CD4-positive, alpha-beta T cell treated with Interleukin-6 for 4 hours (primary cell): ENCODE measurements around the gene KCNQ2.

ENCODE experiments used
- DNase-seq: peaks from one replicate; pipeline ENCODE4 v3.0.0-alpha.2; 2020; ENCODE audit warnings: mixed read lengths

Gene KCNQ2

GRCh38 chr20:63432577-63433325 is 39.7 kb downstream of the KCNQ2 start:
- DNase-seq, result no peak

- no peak for DNase-seq
Measured at GRCh38 chr20:63431944-63432343, 40.5 kb downstream of the KCNQ2 start.

- no peak for DNase-seq
Measured at GRCh38 chr20:63430891-63431290, 41.6 kb downstream of the KCNQ2 start.

DNA sequence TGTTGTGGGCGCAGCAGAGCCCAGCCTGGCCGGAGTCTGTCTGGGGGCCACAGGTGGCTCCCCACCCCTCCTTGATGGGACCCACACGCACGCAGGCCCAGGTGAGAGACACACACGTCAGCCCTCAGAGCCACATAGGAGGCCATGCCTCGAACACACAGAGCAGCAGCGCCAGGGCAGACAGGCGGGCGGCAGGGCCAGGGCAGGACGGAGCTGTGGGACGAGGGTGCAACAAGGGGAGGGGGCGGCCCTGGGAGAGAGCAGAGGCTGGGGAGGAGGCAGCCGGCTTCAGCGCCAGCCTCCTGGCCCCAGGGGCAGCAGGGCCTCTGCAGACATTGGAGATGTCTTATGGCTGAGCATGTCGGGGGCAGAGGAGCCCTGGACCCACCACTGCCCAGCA is 42.5 kb downstream of the KCNQ2 start:
- no peak for DNase-seq

DNA sequence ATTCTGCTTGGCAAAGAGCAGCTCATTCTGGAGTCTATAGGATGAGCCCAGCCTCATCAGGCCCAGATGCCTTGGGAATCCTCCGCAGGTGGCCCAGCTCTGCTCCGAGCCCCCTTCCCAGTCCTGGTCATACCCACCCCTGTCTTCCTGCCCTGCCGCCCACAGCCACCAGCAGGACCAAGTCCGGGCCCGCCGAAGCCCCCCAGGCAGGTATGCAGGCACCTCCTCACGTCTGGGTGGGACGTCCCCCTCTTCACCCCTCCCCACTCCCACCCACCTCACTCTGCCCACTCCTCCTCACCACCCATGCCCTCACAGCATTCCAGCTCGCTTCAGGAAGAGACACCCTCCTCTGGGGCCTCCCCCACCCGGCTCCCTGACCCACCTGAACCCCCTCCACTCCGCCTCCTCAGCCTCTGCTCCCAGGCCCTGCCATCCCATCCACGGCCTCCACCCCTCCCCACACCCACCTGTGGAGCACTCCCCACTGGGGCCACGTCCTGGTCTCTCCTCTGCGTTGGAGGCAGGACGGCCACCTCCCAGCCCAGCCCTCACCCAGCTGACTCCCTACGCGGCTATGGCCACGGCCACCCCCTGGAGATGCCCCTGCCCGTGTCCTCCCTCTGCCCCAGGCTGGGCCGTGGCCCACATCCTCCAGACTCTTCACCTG is 43.4 kb downstream of the KCNQ2 start:
- no peak for DNase-seq

DNA sequence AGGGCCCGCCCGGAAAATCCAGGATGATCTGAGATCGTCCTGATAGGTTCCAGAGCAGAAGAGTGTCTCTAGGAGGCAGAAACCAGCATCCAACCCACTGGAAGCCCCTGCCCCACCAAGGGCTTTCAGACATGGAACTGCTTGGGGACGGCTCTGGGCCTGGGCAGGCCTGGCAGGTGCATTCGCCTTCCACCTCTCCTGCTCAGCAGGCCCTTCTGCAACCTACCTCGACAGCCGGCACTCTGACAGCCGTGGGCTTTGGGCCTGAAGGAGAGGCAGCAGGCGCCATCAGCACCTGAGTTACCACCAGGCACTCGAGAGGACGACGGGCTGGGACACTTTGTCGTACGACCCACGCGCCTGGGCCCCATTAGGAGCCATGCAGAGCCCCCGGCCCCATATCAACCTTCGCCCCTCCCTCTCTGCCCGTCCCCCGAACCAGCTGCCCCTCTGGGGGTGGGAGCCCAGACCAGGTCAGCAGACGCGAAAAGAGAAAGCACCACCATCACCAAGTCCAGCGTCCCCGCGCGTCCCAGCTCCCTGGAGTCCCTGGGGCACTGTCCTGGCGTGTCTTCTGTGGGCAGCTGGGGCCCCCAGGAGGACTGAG is 44.6 kb downstream of the KCNQ2 start:
- DNase-seq, result no peak

DNA sequence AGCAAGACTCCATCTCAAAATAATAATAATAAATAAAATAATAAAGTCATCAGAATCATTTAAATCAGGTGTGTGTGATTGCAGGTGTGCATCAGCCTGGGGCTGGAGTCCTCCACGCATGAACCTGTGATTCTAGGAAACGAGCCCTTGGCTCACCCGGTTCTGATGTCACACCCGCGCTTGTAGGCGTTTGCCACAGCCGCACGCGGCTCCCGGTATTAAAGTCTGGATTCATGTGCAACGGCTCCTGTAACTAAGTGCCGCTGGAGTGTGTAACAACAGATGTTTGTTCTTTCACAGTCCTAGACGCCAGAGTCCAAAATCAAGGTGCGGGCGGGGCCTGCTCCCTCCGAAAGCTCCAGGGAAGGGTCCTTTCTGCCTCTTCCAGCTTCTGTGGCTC is 45.2 kb downstream of the KCNQ2 start:
- no peak for DNase-seq

DNA sequence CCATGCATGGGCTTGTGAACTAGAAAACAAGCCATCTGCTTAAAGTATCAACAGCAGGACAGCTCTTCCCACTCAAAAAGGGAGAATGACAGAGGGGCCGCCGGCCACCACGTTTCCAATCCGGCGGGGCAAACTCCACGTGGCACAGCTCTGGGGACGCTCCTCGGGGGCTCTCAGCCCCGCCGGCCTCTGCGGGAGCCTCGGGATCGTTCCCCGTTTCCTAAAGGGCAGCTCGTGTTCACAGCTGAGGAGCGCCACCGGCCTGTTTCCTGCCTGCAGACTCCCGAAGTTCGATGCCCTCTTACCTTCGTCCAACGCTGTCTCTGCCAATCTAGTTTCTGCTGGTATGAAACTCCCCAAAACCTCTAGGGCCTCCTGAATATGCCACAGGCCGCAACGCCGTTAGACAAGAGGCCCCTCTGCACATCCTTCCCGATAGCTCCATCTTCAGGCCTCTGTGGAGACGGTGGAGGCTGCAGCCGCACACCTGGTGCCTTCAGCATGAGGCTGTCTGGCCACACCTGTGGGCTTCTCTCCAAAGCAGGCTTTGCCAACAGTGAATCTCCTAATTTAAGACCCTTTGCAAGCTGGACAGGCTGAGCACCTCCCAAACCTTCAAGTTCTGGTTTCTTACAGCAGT is 46.5 kb downstream of the KCNQ2 start:
- DNase-seq, result no peak

DNA sequence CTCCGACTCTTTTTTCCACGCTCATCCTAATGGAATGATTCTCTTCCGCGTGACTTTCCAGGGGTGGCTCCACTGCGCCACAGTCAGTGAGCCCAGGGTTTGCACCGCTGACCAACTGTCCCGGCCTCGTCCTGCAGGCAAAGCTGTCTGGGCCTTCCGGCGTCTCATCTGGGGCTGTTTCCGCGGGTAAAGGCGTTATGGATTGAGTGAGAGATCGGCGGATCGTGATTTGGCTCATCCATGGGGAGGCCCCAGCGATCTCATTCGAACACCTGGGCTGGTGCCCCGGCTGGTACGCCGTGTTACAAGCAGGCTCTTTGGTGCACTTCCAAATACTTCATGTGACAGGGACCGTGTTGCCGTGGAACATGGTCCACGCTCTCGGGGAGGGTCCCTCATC is 47.8 kb downstream of the KCNQ2 start:
- no peak for DNase-seq

DNA sequence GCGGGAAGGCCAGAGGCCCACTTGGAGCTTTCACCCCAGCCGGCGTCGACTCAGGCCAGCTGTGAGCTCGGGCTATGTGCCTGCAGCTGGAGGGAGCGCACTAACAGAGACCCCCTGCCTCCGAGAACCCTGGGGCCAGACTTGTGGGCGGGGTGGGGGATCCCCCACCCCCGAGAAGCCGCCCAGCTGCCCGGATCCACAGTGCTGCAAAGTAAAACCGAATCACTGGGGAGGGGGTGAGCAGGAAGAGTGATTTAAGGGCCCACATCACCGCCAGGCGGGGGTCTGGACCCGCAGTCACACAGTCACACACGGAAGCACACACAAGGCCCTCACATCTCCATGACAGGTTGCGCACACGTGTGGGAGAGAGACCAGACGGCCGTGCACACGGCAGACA is 48.7 kb downstream of the KCNQ2 start:
- no peak for DNase-seq

DNA sequence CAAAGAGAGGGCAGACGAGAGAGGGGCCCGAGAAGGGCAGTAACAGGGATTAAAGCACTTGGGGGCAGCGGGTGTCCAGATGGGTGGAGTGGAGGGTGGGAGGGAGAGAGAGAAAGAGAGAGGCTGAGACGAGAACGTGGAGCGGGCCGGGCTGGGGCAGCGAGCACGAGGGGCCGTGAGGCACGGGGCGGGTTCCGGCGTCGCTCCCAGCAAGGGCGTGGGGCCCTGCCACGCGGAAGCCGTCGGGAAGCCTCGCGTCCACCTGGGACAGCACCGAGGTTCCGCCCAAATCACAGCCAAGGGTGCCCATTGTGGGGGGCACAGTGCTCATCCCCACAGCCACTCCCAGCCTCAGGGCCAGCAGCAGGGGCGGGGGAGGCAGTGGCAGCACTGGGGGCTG is 49.8 kb downstream of the KCNQ2 start:
- DNase-seq, result no peak

GRCh38 chr20:63421913-63422312 is 50.5 kb downstream of the KCNQ2 start:
- no peak for DNase-seq

- DNase-seq, result no peak
Measured at GRCh38 chr20:63421094-63421692, 51.3 kb downstream of the KCNQ2 start.

DNA sequence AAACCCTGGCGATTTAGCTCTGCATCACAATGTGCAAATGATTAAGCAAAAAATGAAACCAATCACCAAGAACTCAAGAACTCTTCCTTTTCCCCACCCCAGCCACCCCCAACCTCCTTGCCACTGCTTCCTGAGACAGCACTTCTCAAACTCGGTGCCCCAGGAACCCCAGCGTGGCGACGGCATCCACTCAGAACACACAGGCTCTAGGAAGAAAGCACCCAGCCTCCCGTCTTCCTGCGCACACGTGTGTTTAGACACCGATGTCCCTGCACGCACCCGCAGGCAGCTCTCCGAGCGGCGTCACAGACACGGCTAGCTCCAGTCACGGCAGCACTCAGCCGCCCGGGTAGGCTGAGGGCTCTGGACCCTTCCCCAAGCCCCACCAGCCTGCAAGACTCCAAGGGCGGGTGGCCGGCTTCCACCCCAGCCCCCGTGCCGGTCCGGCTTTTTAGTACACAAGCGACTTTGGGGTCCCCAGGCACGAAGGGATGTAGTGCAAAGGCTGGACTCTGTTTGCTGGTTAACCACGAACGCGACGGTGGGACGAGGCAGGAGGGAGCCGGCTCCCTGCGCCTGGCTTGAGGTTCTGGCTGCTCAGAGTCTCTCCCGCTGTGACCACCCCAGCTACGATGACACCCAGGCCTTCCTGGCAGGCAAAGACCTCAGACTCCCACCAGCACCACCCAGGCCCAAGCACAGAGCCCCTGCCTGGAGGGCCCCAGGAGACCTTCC is 51.9 kb downstream of the KCNQ2 start:
- DNase-seq, result no peak

GRCh38 chr20:63419299-63419698 is 53.2 kb downstream of the KCNQ2 start:
- DNase-seq, result no peak

GRCh38 chr20:63418617-63419016 is 53.8 kb downstream of the KCNQ2 start:
- DNase-seq, result no peak

GRCh38 chr20:63417738-63418120 is 54.7 kb downstream of the KCNQ2 start:
- no peak for DNase-seq

DNA sequence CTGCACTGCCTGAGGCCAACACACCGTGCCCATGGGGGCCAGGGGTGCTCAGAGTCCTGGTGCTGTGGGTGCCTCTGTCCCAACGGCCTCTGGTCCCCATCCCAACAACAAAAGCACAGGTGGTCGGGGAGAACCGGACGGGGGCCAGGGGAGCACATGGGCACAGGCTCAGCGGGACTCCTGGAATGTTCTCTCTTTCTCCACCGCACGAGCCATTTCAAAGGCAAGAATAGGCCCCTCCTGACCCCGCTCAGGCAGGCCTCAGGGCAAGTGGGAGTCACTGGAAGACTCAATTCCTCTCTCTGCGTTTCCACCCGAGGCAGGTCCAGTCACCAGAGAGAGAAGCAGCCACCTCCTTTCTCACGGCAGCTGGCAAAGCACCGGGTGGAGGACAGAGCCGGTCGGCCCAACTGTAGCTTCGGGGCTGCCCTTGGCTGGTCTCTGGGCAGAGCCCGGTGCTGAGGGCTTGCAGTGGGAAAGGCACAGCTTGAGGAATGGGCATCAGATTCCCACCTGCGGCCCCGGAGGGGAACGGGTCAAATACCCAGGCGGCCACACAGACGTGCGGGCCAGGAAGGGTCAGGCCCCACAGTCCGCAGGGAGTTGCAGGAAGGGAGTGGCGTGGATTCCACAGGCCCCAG is 55.2 kb downstream of the KCNQ2 start:
- DNase-seq, result no peak

GRCh38 chr20:63416631-63417030 is 55.8 kb downstream of the KCNQ2 start:
- DNase-seq, result no peak

- DNase-seq, result no peak
Measured at GRCh38 chr20:63415647-63416391, 56.6 kb downstream of the KCNQ2 start.

GRCh38 chr20:63414720-63415430 is 57.6 kb downstream of the KCNQ2 start:
- no peak for DNase-seq
